GM19238 (cell line): ENCODE measurements around the gene SLC25A27.

Source experiments
- DNase-seq: peaks from one replicate; pipeline ENCODE4 v3.0.0; 2011; ENCODE audit warnings: low spot score; ENCODE audit not compliant: insufficient read length

Gene SLC25A27

DNA sequence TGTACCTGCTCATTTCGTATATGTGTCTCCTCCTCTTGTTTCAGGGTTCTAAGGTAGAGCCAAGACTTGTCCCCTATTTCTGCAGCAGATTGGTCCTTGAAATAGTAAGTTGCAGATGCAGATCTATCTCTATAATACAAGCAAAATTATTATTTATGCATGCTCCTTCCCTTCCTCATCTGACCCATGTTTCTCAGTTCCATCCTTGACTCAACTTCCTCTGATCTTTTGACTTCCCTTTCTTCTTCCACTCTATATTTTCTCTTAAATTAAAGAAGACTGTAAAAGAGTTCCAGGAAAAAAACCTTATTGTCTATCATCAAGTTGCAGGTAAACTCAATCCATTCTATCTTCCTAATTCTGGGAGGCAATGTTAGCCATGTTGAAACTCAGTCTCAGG is 58.7 kb downstream of the SLC25A27 start:
- no peak for DNase-seq

DNA sequence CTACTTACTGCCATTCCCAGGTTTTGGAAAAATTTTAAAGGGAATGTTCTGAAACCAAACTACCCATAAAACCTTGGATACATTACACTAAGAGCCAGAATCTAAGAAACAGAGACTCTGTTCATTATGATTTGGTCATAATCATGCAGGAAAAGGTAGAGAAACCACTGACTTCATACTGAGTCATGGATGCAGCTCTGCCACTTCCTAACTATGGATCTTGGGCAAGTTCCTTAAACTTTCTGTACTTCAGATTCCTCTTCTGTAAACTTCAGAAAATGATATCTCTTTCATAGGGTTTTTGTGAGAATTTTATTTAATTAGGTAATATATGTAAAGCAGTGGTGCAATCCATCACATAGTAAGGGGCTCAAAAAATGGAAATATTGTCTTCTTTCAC is 62.4 kb downstream of the SLC25A27 start:
- DNase-seq, result no peak

DNA sequence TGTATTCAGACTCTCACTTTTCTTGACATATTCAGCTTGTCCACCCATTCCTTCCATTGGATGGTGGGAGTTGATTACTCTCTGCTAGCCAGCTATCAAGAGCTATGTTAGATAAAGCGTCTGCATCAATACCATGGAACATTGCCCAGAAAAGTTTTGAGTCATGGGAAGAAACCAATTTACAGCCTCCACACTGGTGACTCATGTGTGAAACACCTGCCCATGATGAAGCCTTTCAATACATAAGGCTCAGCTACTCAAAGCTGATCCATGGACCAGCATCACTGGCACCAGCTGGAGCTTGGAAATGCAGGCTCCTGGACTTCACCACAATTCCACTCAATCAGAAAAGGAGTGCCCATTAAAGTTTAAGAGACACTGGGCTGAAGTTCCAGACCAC is 66.3 kb downstream of the SLC25A27 start:
- no peak for DNase-seq

DNA sequence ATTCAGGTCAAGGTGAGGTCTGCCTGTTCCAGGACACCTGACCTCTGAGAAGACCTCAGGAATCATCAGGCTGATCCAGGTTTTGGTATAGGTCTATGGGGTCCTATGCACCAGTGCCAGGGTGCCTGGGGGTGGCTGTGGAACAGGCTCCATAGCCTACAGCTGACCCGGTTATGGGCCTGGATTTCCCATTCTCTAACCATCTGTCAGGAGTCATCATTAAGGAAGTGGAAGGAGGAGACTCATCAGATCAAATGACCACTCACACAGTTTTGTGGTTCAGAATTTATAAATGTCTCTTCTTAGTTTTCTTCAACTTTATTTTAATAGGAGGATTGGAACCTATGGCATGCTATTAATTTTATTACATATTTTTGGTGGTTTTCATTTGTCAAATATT is 67.6 kb downstream of the SLC25A27 start:
- DNase-seq, result no peak
